ENCODE results near the gene CD59.

Gene CD59

DNA sequence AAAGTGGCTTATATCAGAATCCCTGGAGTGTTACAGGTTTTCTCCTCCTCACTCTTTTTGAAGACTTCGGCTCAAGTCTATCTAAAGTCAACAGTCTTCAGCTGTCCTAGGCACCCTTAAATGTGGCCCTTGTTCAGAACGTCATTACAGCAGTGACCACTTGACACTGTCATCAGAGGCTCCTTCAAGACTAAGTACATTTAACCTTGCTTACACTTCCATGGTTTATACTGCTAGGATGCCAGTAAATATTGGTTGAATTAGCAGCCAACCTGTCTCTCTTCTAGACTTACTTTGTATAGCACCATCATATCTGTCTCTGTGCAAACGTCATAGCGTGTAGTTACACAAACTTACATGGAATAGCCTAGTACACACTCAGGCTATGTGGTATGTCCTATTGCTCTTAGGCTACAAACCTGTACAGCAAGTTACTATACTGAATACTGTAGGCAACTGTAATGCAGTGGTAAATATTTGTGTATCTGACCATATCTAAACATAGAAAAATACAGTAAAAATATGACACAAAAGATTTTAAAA is 22.3 kb downstream of the CD59 start:
- Histone ChIP-seq H3K36me3 (ENCODE audit: insufficient read depth, low read length) (peaks cover 66% of the 10 kb centered on the region; the same call in 1 of the 2 replicates), H2AFZ (ENCODE audit: low read length) (no peak overlapping the region)

GRCh38 chr11:33713151-33713855 is 22.9 kb downstream of the CD59 start:
- TF ChIP-seq CTCF (conservative IDR thresholded peaks at IDR 0.05; ENCODE audit: low read length) = no peak
- TF ChIP-seq EZH2phosphoT487 (IDR thresholded peaks at IDR 0.05; ENCODE audit: borderline replicate concordance) = no peak

More for the DNA sequence above, 22.3 kb downstream of the CD59 start:
- no peaks in the 10 kb centered on the region for H3K9me2 ChIP-seq (replicated peaks; ENCODE audit: low read depth, low read length)
- H4K20me1 ChIP-seq (ENCODE audit: insufficient read depth, low read length, poor library complexity, severe bottlenecking) = no peaks in the 10 kb centered on the region
- H3F3A ChIP-seq (ENCODE audit: low read depth) = no peaks in the 10 kb centered on the region
- no peaks in the 10 kb centered on the region for H3K9me3 ChIP-seq (ENCODE audit: insufficient read depth, low read depth, low read length)
- no peak overlapping the region for H3K4me2 ChIP-seq (ENCODE audit: low read depth, low read length, poor library complexity, severe bottlenecking)
- H3K4me3 ChIP-seq (ENCODE audit: low read length, poor library complexity, severe bottlenecking) = no peak overlapping the region
- no peaks in the 10 kb centered on the region for H3K79me2 ChIP-seq (ENCODE audit: insufficient read depth, low read length)
- no peak for TF ChIP-seq EZH2phosphoT487 (IDR thresholded peaks at IDR 0.05; ENCODE audit: borderline replicate concordance)
- no peak for TF ChIP-seq CTCF (conservative IDR thresholded peaks at IDR 0.05; ENCODE audit: low read length)
- H3K9ac ChIP-seq (ENCODE audit: low read depth, low read length, poor library complexity, severe bottlenecking) = no peak overlapping the region
- H3K27me3 ChIP-seq (ENCODE audit: insufficient read depth, low read length, poor library complexity, severe bottlenecking) = no peaks in the 10 kb centered on the region
- H3K4me1 ChIP-seq (ENCODE audit: insufficient read depth, low read length, poor library complexity, severe bottlenecking) = no peaks in the 10 kb centered on the region

DNA sequence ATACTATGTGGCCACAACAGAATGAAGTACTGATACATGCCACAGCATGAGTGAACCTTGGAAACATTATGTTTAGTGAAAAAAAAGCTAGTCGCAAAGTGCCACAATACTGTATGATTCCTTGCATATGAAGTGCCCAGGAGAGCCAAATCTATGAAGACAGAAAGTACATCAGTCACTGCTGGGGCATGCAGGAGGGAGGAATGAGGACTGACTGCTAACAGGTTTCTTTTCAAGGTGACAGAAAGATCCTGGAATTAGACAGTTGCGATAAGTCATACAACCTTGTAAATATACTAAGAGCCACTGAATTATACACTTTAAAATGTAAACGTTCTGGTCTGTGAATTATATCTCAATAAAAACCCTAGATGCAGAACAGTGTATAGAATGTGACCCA is 23.8 kb downstream of the CD59 start:
- TF ChIP-seq CTCF (conservative IDR thresholded peaks at IDR 0.05; ENCODE audit: low read length) = no peak
- no peak for TF ChIP-seq EZH2phosphoT487 (IDR thresholded peaks at IDR 0.05; ENCODE audit: borderline replicate concordance)

More at GRCh38 chr11:33713151-33713855, 22.9 kb downstream of the CD59 start:
- Histone ChIP-seq H4K20me1 (ENCODE audit: insufficient read depth, low read length, poor library complexity, severe bottlenecking) (no peaks in the 10 kb centered on the region), H3K9me3 (ENCODE audit: insufficient read depth, low read depth, low read length) (no peaks in the 10 kb centered on the region), H3K4me2 (ENCODE audit: low read depth, low read length, poor library complexity, severe bottlenecking) (no peak overlapping the region), H3K27me3 (ENCODE audit: insufficient read depth, low read length, poor library complexity, severe bottlenecking) (no peaks in the 10 kb centered on the region), H3K36me3 (ENCODE audit: insufficient read depth, low read length) (peaks cover 72% of the 10 kb centered on the region; the same call in 1 of the 2 replicates), H3K4me3 (ENCODE audit: low read length, poor library complexity, severe bottlenecking) (no peak overlapping the region), H2AFZ (ENCODE audit: low read length) (no peak overlapping the region), H3K4me1 (ENCODE audit: insufficient read depth, low read length, poor library complexity, severe bottlenecking) (no peaks in the 10 kb centered on the region), H3F3A (ENCODE audit: low read depth) (no peaks in the 10 kb centered on the region), H3K9ac (ENCODE audit: low read depth, low read length, poor library complexity, severe bottlenecking) (no peak overlapping the region), H3K9me2 (replicated peaks; ENCODE audit: low read depth, low read length) (no peaks in the 10 kb centered on the region), H3K79me2 (ENCODE audit: insufficient read depth, low read length) (no peaks in the 10 kb centered on the region)

More for the DNA sequence above, 23.8 kb downstream of the CD59 start:
- no peaks in the 10 kb centered on the region for H3K27me3 ChIP-seq (ENCODE audit: insufficient read depth, low read length, poor library complexity, severe bottlenecking)
- no peaks in the 10 kb centered on the region for H3F3A ChIP-seq (ENCODE audit: low read depth)
- no peak overlapping the region for H3K9ac ChIP-seq (ENCODE audit: low read depth, low read length, poor library complexity, severe bottlenecking)
- H3K4me2 ChIP-seq (ENCODE audit: low read depth, low read length, poor library complexity, severe bottlenecking) = no peak overlapping the region
- H3K4me3 ChIP-seq (ENCODE audit: low read length, poor library complexity, severe bottlenecking) = no peak overlapping the region
- no peaks in the 10 kb centered on the region for H3K4me1 ChIP-seq (ENCODE audit: insufficient read depth, low read length, poor library complexity, severe bottlenecking)
- H3K79me2 ChIP-seq (ENCODE audit: insufficient read depth, low read length) = no peaks in the 10 kb centered on the region
- H3K9me3 ChIP-seq (ENCODE audit: insufficient read depth, low read depth, low read length) = no peaks in the 10 kb centered on the region
- peaks cover 71% of the 10 kb centered on the region; the same call in 1 of the 2 replicates for H3K36me3 ChIP-seq (ENCODE audit: insufficient read depth, low read length)
- no peak overlapping the region for H2AFZ ChIP-seq (ENCODE audit: low read length)
- no peaks in the 10 kb centered on the region for H3K9me2 ChIP-seq (replicated peaks; ENCODE audit: low read depth, low read length)
- no peaks in the 10 kb centered on the region for H4K20me1 ChIP-seq (ENCODE audit: insufficient read depth, low read length, poor library complexity, severe bottlenecking)

All from Loucy (cell line).